GM12865 (cell line): ENCODE measurements around the gene HSPG2.
"Not testable (repeated sequence)": the region's sequence is repeated elsewhere in the genome, so short reads cannot be mapped to it uniquely, and the experiment has no call there.

Experiments used
- DNase-seq: peaks from one replicate; pipeline ENCODE4 v3.0.0; 2010; ENCODE audit warnings: low read depth
- H3K4me3 ChIP-seq: 2 replicates; pipeline ENCODE4 v1.5.1; 2011; ENCODE audit warnings: mild to moderate bottlenecking, low read depth, low read length, control low read depth
- CTCF ChIP-seq: IDR thresholded peaks from 2 replicates; pipeline ENCODE4 v1.5.1; 2011; ENCODE audit warnings: low read length, control low read depth, low read depth, inconsistent platforms; ENCODE audit not compliant: insufficient read depth; ENCODE audit errors: missing control alignments

HSPG2 gene

GRCh38 chr1:21924503-21925005 is 12.6 kb downstream of the HSPG2 start:
- no peak for TF ChIP-seq CTCF
- no peak for DNase-seq
- no peak overlapping the region for H3K4me3 ChIP-seq

GRCh38 chr1:21922090-21923013 is 14.8 kb downstream of the HSPG2 start:
- no peak for DNase-seq
- TF ChIP-seq CTCF = no peak

GRCh38 chr1:21921100-21921875 is 15.8 kb downstream of the HSPG2 start:
- DNase-seq = no peak
- no peak for TF ChIP-seq CTCF
- H3K4me3 ChIP-seq = no peak overlapping the region

More at GRCh38 chr1:21922090-21923013, 14.8 kb downstream of the HSPG2 start:
- H3K4me3 ChIP-seq = no peak overlapping the region

GRCh38 chr1:21919520-21919919 is 17.6 kb downstream of the HSPG2 start:
- H3K4me3 ChIP-seq = no peak overlapping the region
- DNase-seq = no peak
- TF ChIP-seq CTCF = no peak

- DNase-seq, H3K4me3 ChIP-seq: not testable (repeated sequence)
Observed at GRCh38 chr1:21917239-21917631, 19.9 kb downstream of the HSPG2 start.

- no peak overlapping the region for H3K4me3 ChIP-seq
- no peak for DNase-seq
- no peak for TF ChIP-seq CTCF
Observed at GRCh38 chr1:21916447-21917238, 20.5 kb downstream of the HSPG2 start.
